Lung microvascular endothelial cell (primary cell): Measurements from ENCODE around the gene PRR33. TPM values are rescaled to one million over a fixed set of nuclear protein-coding genes. Genes with fewer than 3 reads are reported as not detected.
A peak's percentile ranks its signal among the peaks of the same experiment; 100 is the strongest.

Experiments
- DNase-seq, 2 donors: peaks; one replicate each; pipeline versions ENCODE4 v3.0.0 to v3.0.0-alpha.2; 2010; ENCODE audit warnings: low read depth in 2 of 2
- total RNA-seq: library from RNA; depleted of rRNA; stranded (reverse); fragments of >200 nt; gene quantifications from 2 replicates; pipeline ENCODE4 v1.2.1, GENCODE V29; 2014

PRR33 gene
- total RNA-seq, 1 donor from 2014 or later = not detected

- no peak for DNase-seq
Measured at GRCh38 chr11:1916986-1917522, 25.4 kb upstream of the PRR33 start.

GRCh38 chr11:1916132-1916985 lies 24.7 kb upstream of the PRR33 start:
- no peak for DNase-seq

GRCh38 chr11:1915795-1916131 lies 24.1 kb upstream of the PRR33 start:
- no peak for DNase-seq

GRCh38 chr11:1913271-1914060 lies 21.8 kb upstream of the PRR33 start:
- no peak for DNase-seq

- DNase-seq = no peak
Measured at GRCh38 chr11:1912289-1912878, 20.7 kb upstream of the PRR33 start.

GRCh38 chr11:1909524-1909923 lies 17.8 kb upstream of the PRR33 start:
- DNase-seq = no peak

GRCh38 chr11:1908618-1909017 lies 16.9 kb upstream of the PRR33 start:
- peak in 1 of 2 donors; percentile 39 for DNase-seq

GRCh38 chr11:1906611-1907423 lies 15.1 kb upstream of the PRR33 start:
- DNase-seq = peak in 1 of 2 donors; percentile 12

- peak in 1 of 2 donors; percentile 62 for DNase-seq
Measured at GRCh38 chr11:1906181-1906580, 14.5 kb upstream of the PRR33 start.

- DNase-seq = peak in 1 of 2 donors; percentile 46
Measured at GRCh38 chr11:1899686-1900085, 8.0 kb upstream of the PRR33 start.

GRCh38 chr11:1899090-1899489 lies 7.4 kb upstream of the PRR33 start:
- DNase-seq = no peak

GRCh38 chr11:1896923-1897322 lies 5.2 kb upstream of the PRR33 start:
- DNase-seq = no peak

- DNase-seq = no peak
Measured at GRCh38 chr11:1896468-1896867, 4.8 kb upstream of the PRR33 start.

GRCh38 chr11:1894759-1895158 lies 3.1 kb upstream of the PRR33 start:
- DNase-seq = no peak

- DNase-seq = peak in 1 of 2 donors; percentile 27
Measured at GRCh38 chr11:1893581-1894359, 2.1 kb upstream of the PRR33 start.

GRCh38 chr11:1892558-1892957 lies 863 bp upstream of the PRR33 start:
- DNase-seq = no peak

GRCh38 chr11:1892116-1892515 lies 421 bp upstream of the PRR33 start:
- DNase-seq = no peak

- no peak for DNase-seq
Measured at GRCh38 chr11:1890856-1891830, 552 bp downstream of the PRR33 start.
